ENCODE measurements around the gene PILRA. TPM values are rescaled to one million over a fixed set of nuclear protein-coding genes. Genes with fewer than 3 reads are reported as not detected.

PILRA gene
- total and polyA plus RNA-seq, 2 of the 13 experiments (the other 11 are each of a cell fraction or from before 2014, with no cell fraction given), result 0.13 to 1.3 TPM

DNA sequence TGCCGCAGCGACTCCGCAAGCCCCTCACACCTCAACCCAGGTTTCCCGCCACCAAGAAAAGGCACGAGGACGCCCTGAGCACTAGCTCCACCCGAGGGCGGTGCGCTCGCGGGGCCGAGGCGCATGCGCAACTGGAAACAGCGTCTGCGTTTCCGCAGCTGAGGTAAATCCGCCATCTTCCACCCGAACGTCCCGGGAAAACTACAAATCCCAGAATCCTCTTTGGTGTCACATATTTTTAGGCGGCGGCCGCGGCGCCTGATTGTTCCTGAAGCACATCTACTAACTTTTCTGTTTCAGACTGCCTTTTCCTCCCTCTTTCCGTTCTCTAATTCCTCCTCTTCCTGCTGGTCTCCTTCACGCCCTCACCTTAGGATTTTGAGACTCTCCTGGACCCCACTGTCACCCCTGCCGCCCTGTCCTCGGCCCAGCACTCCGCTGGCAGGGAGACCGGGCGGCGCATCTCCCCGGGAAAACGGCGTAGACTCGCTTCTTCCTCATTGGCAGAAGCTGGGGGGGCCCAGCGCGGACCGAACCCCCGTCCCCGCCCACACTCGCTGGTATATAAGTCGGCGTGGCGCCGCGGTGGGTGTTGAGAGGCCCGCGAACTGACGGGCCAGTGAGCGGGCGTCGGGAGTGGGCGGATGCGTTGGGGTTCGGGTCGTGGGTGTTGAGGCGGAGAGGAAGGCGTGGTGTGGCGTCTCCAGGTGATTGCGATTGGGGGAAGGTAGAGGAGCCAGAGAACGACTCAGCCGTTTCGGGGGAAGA is 55.1 kb downstream of the PILRA start, which contains the start of gene ZCWPW1 (continued):
- peak; percentile 67; the same call in 1 of the 2 replicates for TF ChIP-seq ZNF768 (CRISPR knock-in tag; IDR thresholded peaks at IDR 0.05)
- TF ChIP-seq ZFAT (CRISPR knock-in tag; conservative IDR thresholded peaks at IDR 0.05), result peak; percentile 25; the same call in 1 of the 2 replicates
- TF ChIP-seq, protein P1, sequence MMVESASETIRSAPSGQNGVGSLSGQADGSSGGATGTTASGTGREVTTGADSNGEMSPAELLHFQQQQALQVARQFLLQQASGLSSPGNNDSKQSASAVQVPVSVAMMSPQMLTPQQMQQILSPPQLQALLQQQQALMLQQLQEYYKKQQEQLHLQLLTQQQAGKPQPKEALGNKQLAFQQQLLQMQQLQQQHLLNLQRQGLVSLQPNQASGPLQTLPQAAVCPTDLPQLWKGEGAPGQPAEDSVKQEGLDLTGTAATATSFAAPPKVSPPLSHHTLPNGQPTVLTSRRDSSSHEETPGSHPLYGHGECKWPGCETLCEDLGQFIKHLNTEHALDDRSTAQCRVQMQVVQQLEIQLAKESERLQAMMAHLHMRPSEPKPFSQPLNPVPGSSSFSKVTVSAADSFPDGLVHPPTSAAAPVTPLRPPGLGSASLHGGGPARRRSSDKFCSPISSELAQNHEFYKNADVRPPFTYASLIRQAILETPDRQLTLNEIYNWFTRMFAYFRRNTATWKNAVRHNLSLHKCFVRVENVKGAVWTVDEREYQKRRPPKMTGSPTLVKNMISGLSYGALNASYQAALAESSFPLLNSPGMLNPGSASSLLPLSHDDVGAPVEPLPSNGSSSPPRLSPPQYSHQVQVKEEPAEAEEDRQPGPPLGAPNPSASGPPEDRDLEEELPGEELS (CRISPR knock-in tag; IDR thresholded peaks at IDR 0.05), result peak; percentile 23
- TF ChIP-seq, protein P2, sequence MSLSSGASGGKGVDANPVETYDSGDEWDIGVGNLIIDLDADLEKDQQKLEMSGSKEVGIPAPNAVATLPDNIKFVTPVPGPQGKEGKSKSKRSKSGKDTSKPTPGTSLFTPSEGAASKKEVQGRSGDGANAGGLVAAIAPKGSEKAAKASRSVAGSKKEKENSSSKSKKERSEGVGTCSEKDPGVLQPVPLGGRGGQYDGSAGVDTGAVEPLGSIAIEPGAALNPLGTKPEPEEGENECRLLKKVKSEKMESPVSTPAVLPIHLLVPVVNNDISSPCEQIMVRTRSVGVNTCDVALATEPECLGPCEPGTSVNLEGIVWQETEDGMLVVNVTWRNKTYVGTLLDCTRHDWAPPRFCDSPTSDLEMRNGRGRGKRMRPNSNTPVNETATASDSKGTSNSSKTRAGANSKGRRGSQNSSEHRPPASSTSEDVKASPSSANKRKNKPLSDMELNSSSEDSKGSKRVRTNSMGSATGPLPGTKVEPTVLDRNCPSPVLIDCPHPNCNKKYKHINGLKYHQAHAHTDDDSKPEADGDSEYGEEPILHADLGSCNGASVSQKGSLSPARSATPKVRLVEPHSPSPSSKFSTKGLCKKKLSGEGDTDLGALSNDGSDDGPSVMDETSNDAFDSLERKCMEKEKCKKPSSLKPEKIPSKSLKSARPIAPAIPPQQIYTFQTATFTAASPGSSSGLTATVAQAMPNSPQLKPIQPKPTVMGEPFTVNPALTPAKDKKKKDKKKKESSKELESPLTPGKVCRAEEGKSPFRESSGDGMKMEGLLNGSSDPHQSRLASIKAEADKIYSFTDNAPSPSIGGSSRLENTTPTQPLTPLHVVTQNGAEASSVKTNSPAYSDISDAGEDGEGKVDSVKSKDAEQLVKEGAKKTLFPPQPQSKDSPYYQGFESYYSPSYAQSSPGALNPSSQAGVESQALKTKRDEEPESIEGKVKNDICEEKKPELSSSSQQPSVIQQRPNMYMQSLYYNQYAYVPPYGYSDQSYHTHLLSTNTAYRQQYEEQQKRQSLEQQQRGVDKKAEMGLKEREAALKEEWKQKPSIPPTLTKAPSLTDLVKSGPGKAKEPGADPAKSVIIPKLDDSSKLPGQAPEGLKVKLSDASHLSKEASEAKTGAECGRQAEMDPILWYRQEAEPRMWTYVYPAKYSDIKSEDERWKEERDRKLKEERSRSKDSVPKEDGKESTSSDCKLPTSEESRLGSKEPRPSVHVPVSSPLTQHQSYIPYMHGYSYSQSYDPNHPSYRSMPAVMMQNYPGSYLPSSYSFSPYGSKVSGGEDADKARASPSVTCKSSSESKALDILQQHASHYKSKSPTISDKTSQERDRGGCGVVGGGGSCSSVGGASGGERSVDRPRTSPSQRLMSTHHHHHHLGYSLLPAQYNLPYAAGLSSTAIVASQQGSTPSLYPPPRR (CRISPR knock-in tag; IDR thresholded peaks at IDR 0.05; ENCODE audit: borderline replicate concordance), result peak; percentile 44; the same call in 1 of the 2 replicates
- TF ChIP-seq HOXA7 (CRISPR knock-in tag; IDR thresholded peaks at IDR 0.05), result no peak
- TF ChIP-seq TCF7 (IDR thresholded peaks at IDR 0.05; ENCODE audit: low read depth), result no peak
- TF ChIP-seq, protein P3, sequence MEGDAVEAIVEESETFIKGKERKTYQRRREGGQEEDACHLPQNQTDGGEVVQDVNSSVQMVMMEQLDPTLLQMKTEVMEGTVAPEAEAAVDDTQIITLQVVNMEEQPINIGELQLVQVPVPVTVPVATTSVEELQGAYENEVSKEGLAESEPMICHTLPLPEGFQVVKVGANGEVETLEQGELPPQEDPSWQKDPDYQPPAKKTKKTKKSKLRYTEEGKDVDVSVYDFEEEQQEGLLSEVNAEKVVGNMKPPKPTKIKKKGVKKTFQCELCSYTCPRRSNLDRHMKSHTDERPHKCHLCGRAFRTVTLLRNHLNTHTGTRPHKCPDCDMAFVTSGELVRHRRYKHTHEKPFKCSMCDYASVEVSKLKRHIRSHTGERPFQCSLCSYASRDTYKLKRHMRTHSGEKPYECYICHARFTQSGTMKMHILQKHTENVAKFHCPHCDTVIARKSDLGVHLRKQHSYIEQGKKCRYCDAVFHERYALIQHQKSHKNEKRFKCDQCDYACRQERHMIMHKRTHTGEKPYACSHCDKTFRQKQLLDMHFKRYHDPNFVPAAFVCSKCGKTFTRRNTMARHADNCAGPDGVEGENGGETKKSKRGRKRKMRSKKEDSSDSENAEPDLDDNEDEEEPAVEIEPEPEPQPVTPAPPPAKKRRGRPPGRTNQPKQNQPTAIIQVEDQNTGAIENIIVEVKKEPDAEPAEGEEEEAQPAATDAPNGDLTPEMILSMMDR (CRISPR knock-in tag; IDR thresholded peaks at IDR 0.05), result peak; percentile 25
- no peak for TF ChIP-seq ZNF10 (CRISPR knock-in tag; IDR thresholded peaks at IDR 0.05; ENCODE audit: borderline replicate concordance, low read depth)
- peak; percentile 84 for TF ChIP-seq ZNF33B (CRISPR knock-in tag; IDR thresholded peaks at IDR 0.05)
- TF ChIP-seq ZBTB38 (CRISPR knock-in tag; IDR thresholded peaks at IDR 0.05), result peak; percentile 98
- TF ChIP-seq ZSCAN12 (CRISPR knock-in tag; IDR thresholded peaks at IDR 0.05), result peak; percentile 59; the same call in 1 of the 2 replicates
- TF ChIP-seq SALL2 (CRISPR knock-in tag; IDR thresholded peaks at IDR 0.05), result peak; percentile 25; the same call in 1 of the 2 replicates
- TF ChIP-seq, protein P4, sequence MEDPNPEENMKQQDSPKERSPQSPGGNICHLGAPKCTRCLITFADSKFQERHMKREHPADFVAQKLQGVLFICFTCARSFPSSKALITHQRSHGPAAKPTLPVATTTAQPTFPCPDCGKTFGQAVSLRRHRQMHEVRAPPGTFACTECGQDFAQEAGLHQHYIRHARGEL (CRISPR knock-in tag; IDR thresholded peaks at IDR 0.05), result peak; percentile 41; the same call in 1 of the 2 replicates
- no peak for TF ChIP-seq ZNF644 (CRISPR knock-in tag; IDR thresholded peaks at IDR 0.05; ENCODE audit: low read depth)
- TF ChIP-seq, protein P5, sequence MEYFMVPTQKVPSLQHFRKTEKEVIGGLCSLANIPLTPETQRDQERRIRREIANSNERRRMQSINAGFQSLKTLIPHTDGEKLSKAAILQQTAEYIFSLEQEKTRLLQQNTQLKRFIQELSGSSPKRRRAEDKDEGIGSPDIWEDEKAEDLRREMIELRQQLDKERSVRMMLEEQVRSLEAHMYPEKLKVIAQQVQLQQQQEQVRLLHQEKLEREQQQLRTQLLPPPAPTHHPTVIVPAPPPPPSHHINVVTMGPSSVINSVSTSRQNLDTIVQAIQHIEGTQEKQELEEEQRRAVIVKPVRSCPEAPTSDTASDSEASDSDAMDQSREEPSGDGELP (IDR thresholded peaks at IDR 0.05; ENCODE audit: borderline replicate concordance, low read depth), result peak; percentile 45; the same call in 1 of the 2 replicates
- TF ChIP-seq CHCHD3 (CRISPR knock-in tag; IDR thresholded peaks at IDR 0.05), result 0 out of 2 replicates have a peak, but pooled peaks have one; percentile 36
- TF ChIP-seq GATAD1 (CRISPR knock-in tag; IDR thresholded peaks at IDR 0.05), result peak; percentile 75; the same call in 1 of the 2 replicates
- TF ChIP-seq ATM (IDR thresholded peaks at IDR 0.05; ENCODE audit: borderline replicate concordance), result no peak
- TF ChIP-seq CBX1 (IDR thresholded peaks at IDR 0.05; ENCODE audit: low read depth), result peak; percentile 46
- TF ChIP-seq SOX5 (CRISPR knock-in tag; IDR thresholded peaks at IDR 0.05; ENCODE audit: borderline replicate concordance), result no peak

Measured in HepG2 (cell line).